SK-N-SH (cell line): Measurements from ENCODE around the gene FRMPD4. TPM values are rescaled to one million over a fixed set of nuclear protein-coding genes. Genes with fewer than 3 reads are reported as not detected.

Source experiments
- CTCF ChIA-PET: fragments of 300-600, 350-600 bp; formaldehyde crosslinking; extraction: SDS; loops from one replicate; lab custom pipeline; 2021; lab: Yijun Ruan, JAX
- POLR2A ChIA-PET: fragments of 350-600 bp; sonication (Branson Sonifier 250); formaldehyde crosslinking; extraction: SDS; loops from one replicate; lab custom pipeline; 2020; ENCODE audit warnings: antibody characterized with exemption, inconsistent platforms; lab: Yijun Ruan, JAX
- DNase-seq: peaks from one replicate; pipeline ENCODE4 v3.0.0; 2012
- H2AFZ ChIP-seq: fragments of 200-600 bp; sonication (generic); 2 replicates; pipeline ENCODE4 v1.8.1; 2016; ENCODE audit warnings: antibody characterized with exemption, mild to moderate bottlenecking, low read depth
- H3F3A ChIP-seq: fragments of 200-600 bp; sonication (generic); replicated peaks from 2 replicates; pipeline ENCODE3; 2016; ENCODE audit warnings: antibody characterized with exemption, mild to moderate bottlenecking; ENCODE audit not compliant: insufficient read depth
- H3K27ac ChIP-seq, 2 experiments: fragments of 200-500 bp in 1 of 2; fragments of 200-600 bp in 1 of 2; sonication (Bioruptor generic) in 1 of 2; sonication (generic), shearing (Covaris generic) in 1 of 2; 2 replicates each; pipeline versions ENCODE4 v1.5.1 to v1.6.1; 2014 to 2016; ENCODE audit warnings: low read depth in 2 of 2, inconsistent platforms in 1 of 2, low read length in 1 of 2, mild to moderate bottlenecking in 1 of 2, mixed read lengths in 1 of 2
- H3K27me3 ChIP-seq: fragments of 200-600 bp; sonication (generic), shearing (Covaris generic); 2 replicates; pipeline ENCODE4 v1.6.1; 2016; ENCODE audit warnings: mixed run types; ENCODE audit not compliant: insufficient read depth
- H3K36me3 ChIP-seq, 2 experiments: fragments of 200-500 bp in 1 of 2; fragments of 200-600 bp in 1 of 2; sonication (Bioruptor generic) in 1 of 2; sonication (generic) in 1 of 2; replicated peaks in 1 of 2; 2 replicates each; pipeline versions ENCODE3 to v1.5.1; 2014 to 2016; ENCODE audit warnings: low read length in 1 of 2, mild to moderate bottlenecking in 1 of 2; ENCODE audit not compliant: insufficient read depth in 2 of 2, control insufficient read depth in 1 of 2
- H3K4me1 ChIP-seq, 2 experiments: fragments of 200-500 bp in 1 of 2; fragments of 200-600 bp in 1 of 2; sonication (Bioruptor generic) in 1 of 2; sonication (generic), shearing (Covaris generic) in 1 of 2; 2 replicates each; pipeline versions ENCODE4 v1.5.1 to v1.6.1; 2014 to 2016; ENCODE audit warnings: low read depth in 1 of 2, low read length in 1 of 2, mixed run types in 1 of 2; ENCODE audit not compliant: insufficient read depth in 2 of 2, control insufficient read depth in 1 of 2
- H3K4me2 ChIP-seq: fragments of 200-600 bp; sonication (generic), shearing (Covaris generic); 2 replicates; pipeline ENCODE4 v1.6.1; 2017; ENCODE audit warnings: mixed run types
- H3K4me3 ChIP-seq, 2 experiments: fragments of 200-500 bp in 1 of 2; fragments of 200-600 bp in 1 of 2; sonication (Bioruptor generic) in 1 of 2; sonication (generic), shearing (Covaris generic) in 1 of 2; 2 replicates each; pipeline versions ENCODE4 v1.5.1 to v1.8.1; 2014 to 2016; ENCODE audit warnings: low read depth in 2 of 2, inconsistent platforms in 1 of 2, low read length in 1 of 2, mild to moderate bottlenecking in 1 of 2, mixed read lengths in 1 of 2, moderate library complexity in 1 of 2
- H3K79me2 ChIP-seq: fragments of 200-600 bp; sonication (generic); 2 replicates; pipeline ENCODE4 v1.8.1; 2017; ENCODE audit warnings: mild to moderate bottlenecking; ENCODE audit not compliant: insufficient read depth
- H3K9ac ChIP-seq: fragments of 200-600 bp; sonication (generic); 2 replicates; pipeline ENCODE4 v1.6.1; 2017; ENCODE audit warnings: mixed run types
- H3K9me2 ChIP-seq: fragments of 200-600 bp; sonication (generic); 2 replicates; pipeline ENCODE4 v1.6.1; 2017; ENCODE audit warnings: mixed run types
- H3K9me3 ChIP-seq: fragments of 200-600 bp; sonication (generic); 2 replicates; pipeline ENCODE4 v1.6.1; 2017; ENCODE audit warnings: mixed run types, mild to moderate bottlenecking, moderate library complexity
- H4K20me1 ChIP-seq: fragments of 200-600 bp; sonication (generic); 2 replicates; pipeline ENCODE4 v1.6.1; 2017; ENCODE audit warnings: mild to moderate bottlenecking, mixed run types; ENCODE audit not compliant: insufficient read depth
- ELF1 ChIP-seq: IDR thresholded peaks from 2 replicates; pipeline ENCODE4 v1.4.0; 2012
- EP300 ChIP-seq, 2 experiments: IDR thresholded peaks; 2 replicates each; pipeline versions ENCODE4 v1.4.0 to v1.6.1; 2012; ENCODE audit warnings: borderline replicate concordance in 1 of 2, low read depth in 1 of 2, low read length in 1 of 2
- FOSL2 ChIP-seq: IDR thresholded peaks from 2 replicates; pipeline ENCODE4 v1.4.0; 2012; ENCODE audit warnings: low read depth, mild to moderate bottlenecking, moderate library complexity, borderline replicate concordance
- FOXM1 ChIP-seq: IDR thresholded peaks from 2 replicates; pipeline ENCODE4 v1.4.0; 2012; ENCODE audit warnings: low read depth, mild to moderate bottlenecking
- JUND ChIP-seq: IDR thresholded peaks from 2 replicates; pipeline ENCODE4 v1.4.0; 2012
- MAX ChIP-seq: IDR thresholded peaks from 2 replicates; pipeline ENCODE4 v1.4.0; 2012; ENCODE audit warnings: low read depth
- MEF2A ChIP-seq: IDR thresholded peaks from 2 replicates; pipeline ENCODE4 v1.4.0; 2012; ENCODE audit warnings: low read depth, borderline replicate concordance
- NFIC ChIP-seq: IDR thresholded peaks from 2 replicates; pipeline ENCODE4 v1.4.0; 2012; ENCODE audit warnings: borderline replicate concordance
- NRF1 ChIP-seq: IDR thresholded peaks from 2 replicates; pipeline ENCODE4 v1.6.1; 2012; ENCODE audit warnings: low read depth, mild to moderate bottlenecking, low read length
- PBX3 ChIP-seq: IDR thresholded peaks from 2 replicates; pipeline ENCODE4; 2012
- RAD21 ChIP-seq: IDR thresholded peaks from 2 replicates; pipeline ENCODE4 v1.6.1; 2012; ENCODE audit warnings: mild to moderate bottlenecking, low read length
- RCOR1 ChIP-seq: fragments of 150-350 bp; IDR thresholded peaks from 2 replicates; pipeline ENCODE4 v1.6.1; 2017; ENCODE audit warnings: antibody characterized with exemption, low read length
- REST ChIP-seq: IDR thresholded peaks from 2 replicates; pipeline ENCODE4 v1.6.1; 2012; ENCODE audit warnings: mild to moderate bottlenecking, low read depth, low read length, moderate library complexity
- SIN3A ChIP-seq: IDR thresholded peaks from 2 replicates; pipeline ENCODE4 v1.6.1; 2012; ENCODE audit warnings: low read depth, mild to moderate bottlenecking, low read length, moderate library complexity, borderline replicate concordance
- SMC3 ChIP-seq: IDR thresholded peaks from 2 replicates; pipeline ENCODE4 v1.6.1; 2012; ENCODE audit warnings: low read depth, low read length, improper control_type of control experiment
- TAF1 ChIP-seq: IDR thresholded peaks from 2 replicates; pipeline ENCODE4 v1.6.1; 2012; ENCODE audit warnings: low read depth, mild to moderate bottlenecking, low read length, moderate library complexity, borderline replicate concordance
- TCF12 ChIP-seq: IDR thresholded peaks from 2 replicates; pipeline ENCODE4 v1.4.0; 2012
- TEAD4 ChIP-seq: IDR thresholded peaks from 2 replicates; pipeline ENCODE4 v1.4.0; 2012; ENCODE audit warnings: mild to moderate bottlenecking, borderline replicate concordance; ENCODE audit not compliant: insufficient read depth
- USF2 ChIP-seq: fragments of 150-350 bp; IDR thresholded peaks from 2 replicates; pipeline ENCODE4 v1.6.1; 2017; ENCODE audit warnings: antibody characterized with exemption, low read length, low read depth, borderline replicate concordance
- WGBS: methylation state at CpG from one replicate; pipeline ENCODE4 v1.1.6; 2017; ENCODE audit warnings: low lambda C conversion rate; 5-methylcytosine and 5-hydroxymethylcytosine counted together
- polyA plus RNA-seq, 3 experiments: library from polyadenylated mRNA; depleted of rRNA; stranded (reverse); fragments of >200 nt; gene quantifications; 2 replicates each; pipeline ENCODE4 v1.2.3, GENCODE V29; 2012

FRMPD4 gene
- polyA plus RNA-seq, 1 of the 3 experiments (the other 2 are of a cell fraction): not detected

GRCh38 chrX:12425496-12425895 is 287.2 kb downstream of the FRMPD4 start:
- Histone ChIP-seq H3K9ac (no peak overlapping the region), H3K4me3 (no peak overlapping the region), H3K9me3 (no peaks in the 10 kb centered on the region), H4K20me1 (no peaks in the 10 kb centered on the region), H3K27me3 (peaks cover 1% of the 10 kb centered on the region; the same call in 1 of the 2 replicates), H2AFZ (no peak overlapping the region), H3K36me3 (no peaks in the 10 kb centered on the region), H3F3A (no peaks in the 10 kb centered on the region), H3K4me2 (no peak overlapping the region), H3K79me2 (no peaks in the 10 kb centered on the region), H3K4me1 (no peaks in the 10 kb centered on the region), H3K9me2 (no peaks in the 10 kb centered on the region), H3K27ac (no peak overlapping the region)
- DNase-seq: no peak
- WGBS: 6% methylated on average over 4 of the region's 4 CpGs
- ChIA-PET CTCF (no interaction called here), POLR2A (no interaction called here)
- TF ChIP-seq TCF12 (no peak), NRF1 (no peak), FOSL2 (no peak), USF2 (no peak), SIN3A (no peak), PBX3 (no peak), REST (no peak), EP300 (IDR thresholded peaks at IDR 0.05; ENCODE audit: borderline replicate concordance in 1 of 2, low read depth in 1 of 2, low read length in 1 of 2) (no peak), ELF1 (no peak), FOXM1 (no peak), JUND (no peak), NFIC (no peak), MAX (no peak), RAD21 (no peak), TEAD4 (no peak), RCOR1 (no peak), SMC3 (no peak), TAF1 (no peak), MEF2A (no peak)
